ENCODE results near the gene BTNL2.
"Not testable (repeated sequence)": the region's sequence is repeated elsewhere in the genome, so short reads cannot be mapped to it uniquely, and the experiment has no call there.

BTNL2 gene

DNA sequence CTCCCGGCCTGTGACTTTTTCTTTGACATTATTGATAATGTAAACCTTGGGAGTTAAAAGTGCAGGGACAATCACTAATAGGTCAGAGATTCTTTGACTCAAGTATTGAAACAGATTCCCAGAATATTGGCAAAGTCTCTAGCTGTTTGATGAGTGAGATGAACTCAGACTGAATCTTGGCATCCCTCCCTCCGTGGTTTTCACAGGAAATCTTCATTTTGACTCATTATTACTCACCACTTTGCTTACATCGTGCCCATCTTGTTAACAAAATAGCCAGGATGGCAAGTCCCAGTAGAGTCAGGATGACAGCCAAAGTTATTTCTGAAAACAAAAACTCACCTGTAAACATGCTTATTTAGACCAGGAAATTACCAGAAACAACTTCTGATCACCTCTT is 37.3 kb downstream of the BTNL2 start:
- peak; percentile 65 for DNase-seq (ENCODE audit: low read depth)

GRCh38 chr6:32367644-32368043 is 39.3 kb downstream of the BTNL2 start:
- no peak for DNase-seq (ENCODE audit: low read depth)

DNA sequence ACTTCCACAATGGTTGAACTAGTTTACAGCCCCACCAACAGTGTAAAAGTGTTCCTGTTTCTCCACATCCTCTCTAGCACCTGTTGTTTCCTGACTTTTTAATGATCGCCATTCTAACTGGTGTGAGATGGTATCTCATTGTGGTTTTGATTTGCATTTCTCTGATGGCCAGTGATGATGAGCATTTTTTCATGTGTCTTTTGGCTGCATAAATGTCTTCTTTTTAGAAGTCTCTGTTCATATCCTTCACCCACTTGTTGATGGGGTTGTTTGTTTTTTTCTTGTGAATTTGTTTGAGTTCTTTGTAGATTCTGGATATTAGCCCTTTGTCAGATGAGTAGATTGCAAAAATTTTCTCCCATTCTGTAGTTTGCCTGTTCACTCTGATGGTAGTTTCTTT is 47.8 kb downstream of the BTNL2 start:
- not testable (repeated sequence) for DNase-seq (ENCODE audit: low read depth)

DNA sequence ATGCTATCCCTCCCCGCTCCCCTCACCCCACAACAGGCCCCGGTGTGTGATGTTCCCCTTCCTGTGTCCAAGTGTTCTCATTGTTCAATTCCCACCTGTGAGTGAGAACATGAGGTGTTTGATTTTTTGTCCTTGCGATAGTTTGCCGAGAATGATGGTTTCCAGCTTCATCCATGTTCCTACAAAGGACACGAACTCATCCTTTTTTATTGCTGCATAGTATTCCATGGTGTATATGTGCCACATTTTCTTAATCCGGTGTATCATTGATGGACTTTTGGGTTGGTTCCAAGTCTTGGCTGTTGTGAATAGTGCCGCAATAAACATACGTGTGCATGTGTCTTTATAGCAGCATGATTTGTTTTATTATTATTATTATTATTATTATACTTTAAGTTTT is 48.4 kb downstream of the BTNL2 start:
- not testable (repeated sequence) for DNase-seq (ENCODE audit: low read depth)

DNA sequence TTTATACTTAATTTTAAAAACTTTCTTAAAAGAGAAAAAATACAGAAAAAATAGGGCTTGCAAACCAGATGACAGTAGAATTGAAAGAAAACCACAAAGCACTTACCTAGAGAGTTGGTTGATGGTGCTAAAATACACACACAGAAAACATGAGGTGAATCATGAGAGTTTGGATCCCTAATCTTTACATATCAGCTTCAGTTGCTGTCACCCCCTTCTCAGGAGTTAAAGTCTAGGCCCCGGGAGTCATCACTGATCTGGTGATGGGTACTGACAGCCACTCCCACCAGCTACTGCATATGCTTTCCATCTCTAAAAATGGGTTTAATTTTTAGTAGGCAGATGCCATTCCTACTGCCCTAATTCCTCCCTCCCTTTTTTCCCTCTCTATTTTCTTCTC is 52.0 kb downstream of the BTNL2 start:
- DNase-seq (ENCODE audit: low read depth): no peak

GRCh38 chr6:32353348-32353747 is 53.6 kb downstream of the BTNL2 start:
- no peak for DNase-seq (ENCODE audit: low read depth)

Data from non-pigmented ciliary epithelial cell (primary cell).